ENCODE results near the gene LMNTD1. TPM values are rescaled to one million over a fixed set of nuclear protein-coding genes. Genes with fewer than 3 reads are reported as not detected.

LMNTD1 gene
- total and polyA plus RNA-seq, 8 donors: 0.22 to 0.70 (median 0.46) TPM; not detected in 4

- H3K9me3 ChIP-seq: no peaks in the 10 kb centered on the region
- ATAC-seq: no peak
- no peak overlapping the region for H3K27ac ChIP-seq
- H3K4me3 ChIP-seq: no peak overlapping the region
- DNase-seq: no peak
- no peaks in the 10 kb centered on the region for H3K36me3 ChIP-seq
- no peaks in the 10 kb centered on the region for H3K27me3 ChIP-seq
- no peaks in the 10 kb centered on the region for H3K4me1 ChIP-seq
- intact Hi-C loops (cut with DNase I): no loop called here
- no peak for FAIRE-seq
- TF ChIP-seq CTCF (IDR thresholded peaks at IDR 0.05): no peak
Observed at GRCh38 chr12:25549120-25549519, 4.0 kb downstream of the LMNTD1 start.

- FAIRE-seq (no peak), DNase-seq (no peak), ATAC-seq (no peak)
- TF ChIP-seq CTCF (IDR thresholded peaks at IDR 0.05): no peak
- Histone ChIP-seq H3K36me3 (no peaks in the 10 kb centered on the region), H3K27me3 (no peaks in the 10 kb centered on the region), H3K4me1 (no peaks in the 10 kb centered on the region), H3K9me3 (no peaks in the 10 kb centered on the region), H3K4me3 (no peak overlapping the region), H3K27ac (no peak overlapping the region)
- 72 to 82% methylated on average over 2 of the region's 2 CpGs for WGBS, 2 donors
- intact Hi-C loops (cut with DNase I): no loop called here
Observed at GRCh38 chr12:25546318-25546717, 6.8 kb downstream of the LMNTD1 start.

- DNase-seq (no peak), ATAC-seq (no peak), FAIRE-seq (no peak)
- Histone ChIP-seq H3K4me3 (no peak overlapping the region), H3K36me3 (no peaks in the 10 kb centered on the region), H3K9me3 (no peaks in the 10 kb centered on the region), H3K4me1 (no peaks in the 10 kb centered on the region), H3K27ac (no peak overlapping the region), H3K27me3 (no peaks in the 10 kb centered on the region)
- no peak for TF ChIP-seq CTCF (IDR thresholded peaks at IDR 0.05)
- intact Hi-C loops (cut with DNase I): no loop called here
- 63 to 71% methylated on average over 1 of the region's 1 CpG for WGBS, 2 donors
Observed at GRCh38 chr12:25533150-25533549, 19.9 kb downstream of the LMNTD1 start.

GRCh38 chr12:25531502-25532052 lies 21.5 kb downstream of the LMNTD1 start:
- WGBS, 2 donors: 48% methylated on average over 2 of the region's 2 CpGs
- Histone ChIP-seq H3K27ac (no peak overlapping the region), H3K4me3 (no peak overlapping the region), H3K4me1 (no peaks in the 10 kb centered on the region), H3K36me3 (no peaks in the 10 kb centered on the region), H3K9me3 (no peaks in the 10 kb centered on the region), H3K27me3 (no peaks in the 10 kb centered on the region)
- DNase-seq: no peak
- TF ChIP-seq CTCF (IDR thresholded peaks at IDR 0.05): no peak
- intact Hi-C loops (cut with DNase I): no loop called here
- no peak for FAIRE-seq
- no peak for ATAC-seq

GRCh38 chr12:25529738-25530137 lies 23.3 kb downstream of the LMNTD1 start:
- H3K36me3 ChIP-seq: no peaks in the 10 kb centered on the region
- no peak for DNase-seq
- no peaks in the 10 kb centered on the region for H3K4me1 ChIP-seq
- H3K27ac ChIP-seq: no peak overlapping the region
- H3K27me3 ChIP-seq: no peaks in the 10 kb centered on the region
- no peak for FAIRE-seq
- intact Hi-C loops (cut with DNase I): no loop called here
- H3K9me3 ChIP-seq: no peaks in the 10 kb centered on the region
- no peak for ATAC-seq
- TF ChIP-seq CTCF (IDR thresholded peaks at IDR 0.05): no peak
- no peak overlapping the region for H3K4me3 ChIP-seq

Measured in pancreas (tissue), 10 donors.